ENCODE measurements around the gene CHI3L1. TPM values are rescaled to one million over a fixed set of nuclear protein-coding genes. Genes with fewer than 3 reads are reported as not detected.
A peak's percentile ranks its signal among the peaks of the same experiment; 100 is the strongest.

The CHI3L1 gene
- polyA plus RNA-seq, 1 of the 3 experiments (the other 2 are of a cell fraction) = not detected

GRCh38 chr1:203177470-203178039, 8.9 kb downstream of the CHI3L1 start:
- Histone ChIP-seq H3K79me2 (ENCODE audit: insufficient read depth) (no peaks in the 10 kb centered on the region), H3K4me2 (peak overlapping the region; percentile 30), H3K4me1 (ENCODE audit: control insufficient read depth in 1 of 2, insufficient read depth in 2 of 2, low read depth in 1 of 2, low read length in 1 of 2) (peaks cover 17 to 38% of the 10 kb centered on the region in 2 experiments; a peak in 2 of 4 replicates), H3K9me3 (no peaks in the 10 kb centered on the region), H2AFZ (ENCODE audit: low read depth) (peak overlapping the region; percentile 49; the same call in 1 of the 2 replicates), H3F3A (replicated peaks; ENCODE audit: insufficient read depth) (no peaks in the 10 kb centered on the region), H4K20me1 (ENCODE audit: insufficient read depth) (no peaks in the 10 kb centered on the region), H3K4me3 (ENCODE audit: low read depth in 2 of 2, low read length in 1 of 2) (no peak overlapping the region), H3K9me2 (no peaks in the 10 kb centered on the region), H3K9ac (peak overlapping the region; percentile 38; the same call in 1 of the 2 replicates), H3K36me3 (replicated peaks in 1 of 2; ENCODE audit: control insufficient read depth in 1 of 2, insufficient read depth in 2 of 2, low read length in 1 of 2) (no peaks in the 10 kb centered on the region), H3K27ac (ENCODE audit: low read depth in 2 of 2, low read length in 1 of 2) (peak overlapping the region in 1 of 2 experiments; percentile 57; a peak in 1 of 4 replicates), H3K27me3 (ENCODE audit: insufficient read depth) (no peaks in the 10 kb centered on the region)
- DNase-seq = no peak
- WGBS (ENCODE audit: low lambda C conversion rate) = 46% methylated on average over 8 of the region's 9 CpGs
- CTCF ChIA-PET = interaction anchor here (1.2 to 2.9 kb wide), 4 partner anchors 8 to 60 kb away, joined by 4 to 14 read pairs (median 4); no protein-coding TSS in a partner anchor
- POLR2A ChIA-PET = no interaction called here
- TF ChIP-seq TCF12 (IDR thresholded peaks at IDR 0.05) (peak; percentile 49; the same call in 1 of the 2 replicates), FOSL2 (IDR thresholded peaks at IDR 0.05; ENCODE audit: borderline replicate concordance, low read depth) (peak; percentile 75), EZH2phosphoT487 (IDR thresholded peaks at IDR 0.05; ENCODE audit: borderline replicate concordance, low read depth) (no peak), RXRA (IDR thresholded peaks at IDR 0.05; ENCODE audit: borderline replicate concordance, low read depth) (0 out of 2 replicates have a peak, but pooled peaks have one; percentile 20), USF1 (IDR thresholded peaks at IDR 0.05; ENCODE audit: borderline replicate concordance, low read depth) (no peak), NFIC (IDR thresholded peaks at IDR 0.05; ENCODE audit: borderline replicate concordance) (no peak; the same call in 1 of the 2 replicates), SMC3 (IDR thresholded peaks at IDR 0.05; ENCODE audit: low read depth, low read length) (no peak)
- TF ChIP-seq, protein P1, sequence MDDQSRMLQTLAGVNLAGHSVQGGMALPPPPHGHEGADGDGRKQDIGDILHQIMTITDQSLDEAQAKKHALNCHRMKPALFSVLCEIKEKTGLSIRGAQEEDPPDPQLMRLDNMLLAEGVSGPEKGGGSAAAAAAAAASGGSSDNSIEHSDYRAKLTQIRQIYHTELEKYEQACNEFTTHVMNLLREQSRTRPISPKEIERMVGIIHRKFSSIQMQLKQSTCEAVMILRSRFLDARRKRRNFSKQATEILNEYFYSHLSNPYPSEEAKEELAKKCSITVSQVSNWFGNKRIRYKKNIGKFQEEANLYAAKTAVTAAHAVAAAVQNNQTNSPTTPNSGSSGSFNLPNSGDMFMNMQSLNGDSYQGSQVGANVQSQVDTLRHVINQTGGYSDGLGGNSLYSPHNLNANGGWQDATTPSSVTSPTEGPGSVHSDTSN (IDR thresholded peaks at IDR 0.05) = no peak

GRCh38 chr1:203177036-203177405, 9.5 kb downstream of the CHI3L1 start:
- POLR2A ChIA-PET = no interaction called here
- Histone ChIP-seq H4K20me1 (ENCODE audit: insufficient read depth) (no peaks in the 10 kb centered on the region), H3K9me3 (no peaks in the 10 kb centered on the region), H3K79me2 (ENCODE audit: insufficient read depth) (no peaks in the 10 kb centered on the region), H3K9ac (no peak overlapping the region), H3K4me1 (ENCODE audit: control insufficient read depth in 1 of 2, insufficient read depth in 2 of 2, low read depth in 1 of 2, low read length in 1 of 2) (peaks cover 17 to 33% of the 10 kb centered on the region in 2 experiments; a peak in 2 of 4 replicates), H3K9me2 (no peaks in the 10 kb centered on the region), H3K36me3 (replicated peaks in 1 of 2; ENCODE audit: control insufficient read depth in 1 of 2, insufficient read depth in 2 of 2, low read length in 1 of 2) (no peaks in the 10 kb centered on the region), H2AFZ (ENCODE audit: low read depth) (peak overlapping the region; percentile 49; the same call in 1 of the 2 replicates), H3K27me3 (ENCODE audit: insufficient read depth) (no peaks in the 10 kb centered on the region), H3K4me3 (ENCODE audit: low read depth in 2 of 2, low read length in 1 of 2) (no peak overlapping the region), H3K4me2 (no peak overlapping the region), H3K27ac (ENCODE audit: low read depth in 2 of 2, low read length in 1 of 2) (peak overlapping the region in 1 of 2 experiments; percentile 57; a peak in 1 of 4 replicates), H3F3A (replicated peaks; ENCODE audit: insufficient read depth) (no peaks in the 10 kb centered on the region)
- WGBS (ENCODE audit: low lambda C conversion rate) = 93% methylated on average over 6 of the region's 6 CpGs
- DNase-seq = no peak
- CTCF ChIA-PET = interaction anchor here (1.2 to 2.9 kb wide), 5 partner anchors 8 to 137 kb away, joined by 3 to 17 read pairs (median 10); no protein-coding TSS in a partner anchor
- TF ChIP-seq, protein P1 (IDR thresholded peaks at IDR 0.05) = no peak
- no peak for TF ChIP-seq SMC3 (IDR thresholded peaks at IDR 0.05; ENCODE audit: low read depth, low read length)
- TF ChIP-seq RCOR1 (IDR thresholded peaks at IDR 0.05; ENCODE audit: low read length) = no peak
- TF ChIP-seq JUND (IDR thresholded peaks at IDR 0.05) = no peak
- no peak for TF ChIP-seq IRF3 (IDR thresholded peaks at IDR 0.05; ENCODE audit: low read depth, low read length)
- TF ChIP-seq POLR2AphosphoS5 (IDR thresholded peaks at IDR 0.05; ENCODE audit: low read depth, low read length) = no peak
- TF ChIP-seq NRF1 (IDR thresholded peaks at IDR 0.05; ENCODE audit: low read depth, low read length) = no peak
- no peak for TF ChIP-seq YY1 (IDR thresholded peaks at IDR 0.05; ENCODE audit: low read depth)
- TF ChIP-seq RAD21 (IDR thresholded peaks at IDR 0.05; ENCODE audit: low read length) = no peak
- TF ChIP-seq, protein P2, sequence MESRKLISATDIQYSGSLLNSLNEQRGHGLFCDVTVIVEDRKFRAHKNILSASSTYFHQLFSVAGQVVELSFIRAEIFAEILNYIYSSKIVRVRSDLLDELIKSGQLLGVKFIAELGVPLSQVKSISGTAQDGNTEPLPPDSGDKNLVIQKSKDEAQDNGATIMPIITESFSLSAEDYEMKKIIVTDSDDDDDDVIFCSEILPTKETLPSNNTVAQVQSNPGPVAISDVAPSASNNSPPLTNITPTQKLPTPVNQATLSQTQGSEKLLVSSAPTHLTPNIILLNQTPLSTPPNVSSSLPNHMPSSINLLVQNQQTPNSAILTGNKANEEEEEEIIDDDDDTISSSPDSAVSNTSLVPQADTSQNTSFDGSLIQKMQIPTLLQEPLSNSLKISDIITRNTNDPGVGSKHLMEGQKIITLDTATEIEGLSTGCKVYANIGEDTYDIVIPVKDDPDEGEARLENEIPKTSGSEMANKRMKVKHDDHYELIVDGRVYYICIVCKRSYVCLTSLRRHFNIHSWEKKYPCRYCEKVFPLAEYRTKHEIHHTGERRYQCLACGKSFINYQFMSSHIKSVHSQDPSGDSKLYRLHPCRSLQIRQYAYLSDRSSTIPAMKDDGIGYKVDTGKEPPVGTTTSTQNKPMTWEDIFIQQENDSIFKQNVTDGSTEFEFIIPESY (IDR thresholded peaks at IDR 0.05; ENCODE audit: borderline replicate concordance, low read depth) = no peak
- TF ChIP-seq TAF1 (IDR thresholded peaks at IDR 0.05; ENCODE audit: borderline replicate concordance, low read depth, low read length) = no peak
- TF ChIP-seq CHD2 (IDR thresholded peaks at IDR 0.05; ENCODE audit: low read length, partially characterized antibody) = no peak
- TF ChIP-seq USF1 (IDR thresholded peaks at IDR 0.05; ENCODE audit: borderline replicate concordance, low read depth) = no peak
- no peak for TF ChIP-seq NFIC (IDR thresholded peaks at IDR 0.05; ENCODE audit: borderline replicate concordance)

All from SK-N-SH (cell line).